Measurements from ENCODE around the gene NEURL4.
A peak's percentile ranks its signal among the peaks of the same experiment; 100 is the strongest.

Gene NEURL4

GRCh38 chr17:7280519-7281073 lies 48.5 kb downstream of the NEURL4 start:
- DNase-seq (ENCODE audit: low read depth in 3 of 3), result peak; percentile 67 to 85 (median 78)

GRCh38 chr17:7279448-7279847 lies 49.7 kb downstream of the NEURL4 start:
- DNase-seq (ENCODE audit: low read depth in 3 of 3), result no peak

GRCh38 chr17:7266784-7267183 lies 62.4 kb downstream of the NEURL4 start:
- DNase-seq (ENCODE audit: low read depth in 3 of 3), result no peak

Data from stimulated activated CD4-positive, alpha-beta T cell treated with anti-CD3 and anti-CD28 coated beads, TNF-alpha, amount 100 ng/mL, for 24 hours (primary cell).